HG02970 (cell line): ENCODE results near the gene LMAN2L.

Experiments
- ATAC-seq: cut with Tn5 transposase; IDR thresholded peaks from one replicate; pipeline ENCODE4 v1.9.1; 2021; ENCODE audit warnings: mild to moderate bottlenecking, moderate library complexity, moderate number of reproducible peaks; ENCODE audit not compliant: unreplicated experiment, low FRiP score

LMAN2L gene, protein sequence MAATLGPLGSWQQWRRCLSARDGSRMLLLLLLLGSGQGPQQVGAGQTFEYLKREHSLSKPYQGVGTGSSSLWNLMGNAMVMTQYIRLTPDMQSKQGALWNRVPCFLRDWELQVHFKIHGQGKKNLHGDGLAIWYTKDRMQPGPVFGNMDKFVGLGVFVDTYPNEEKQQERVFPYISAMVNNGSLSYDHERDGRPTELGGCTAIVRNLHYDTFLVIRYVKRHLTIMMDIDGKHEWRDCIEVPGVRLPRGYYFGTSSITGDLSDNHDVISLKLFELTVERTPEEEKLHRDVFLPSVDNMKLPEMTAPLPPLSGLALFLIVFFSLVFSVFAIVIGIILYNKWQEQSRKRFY

DNA sequence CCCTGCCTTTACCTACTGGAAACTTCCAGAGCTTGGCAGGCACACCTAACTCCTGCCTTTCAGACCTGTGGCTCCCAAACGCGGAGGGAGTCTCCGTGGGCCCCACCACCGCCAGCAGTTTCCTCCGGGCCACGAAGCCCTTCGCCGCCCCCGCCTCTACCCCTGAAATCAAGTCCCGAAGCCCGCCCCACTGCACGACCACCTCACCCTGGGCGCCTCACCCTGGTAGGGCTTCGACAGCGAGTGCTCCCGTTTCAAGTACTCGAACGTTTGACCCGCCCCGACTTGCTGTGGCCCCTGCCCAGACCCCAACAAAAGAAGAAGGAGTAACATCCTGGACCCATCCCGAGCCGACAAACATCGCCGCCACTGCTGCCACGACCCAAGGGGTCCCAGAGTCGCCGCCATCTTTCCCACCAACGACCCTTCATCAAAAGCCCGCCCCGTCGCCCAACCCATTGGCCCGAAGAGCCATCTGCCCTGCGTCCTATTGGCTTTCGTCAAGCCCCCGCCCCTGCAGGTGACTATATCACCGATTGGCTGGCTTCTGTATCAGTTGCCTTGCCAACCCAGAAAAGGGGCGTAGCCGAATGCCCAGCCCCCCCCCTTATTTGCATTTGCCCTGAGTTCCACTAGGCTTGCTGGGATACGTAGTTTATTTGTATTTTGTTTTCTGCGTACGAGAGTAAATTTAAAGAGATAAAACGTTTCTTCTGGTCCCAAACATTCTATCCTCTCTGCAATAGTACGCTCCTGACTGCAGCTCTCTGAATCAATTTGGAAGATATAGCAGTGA lies at the start of gene LMAN2L:
Gene LMAN2L (minus strand): TSS at position 432 of the 796 bp plus-strand sequence. CDS start 24 bp downstream, at position 408.
- ATAC-seq = peak; percentile 97

DNA sequence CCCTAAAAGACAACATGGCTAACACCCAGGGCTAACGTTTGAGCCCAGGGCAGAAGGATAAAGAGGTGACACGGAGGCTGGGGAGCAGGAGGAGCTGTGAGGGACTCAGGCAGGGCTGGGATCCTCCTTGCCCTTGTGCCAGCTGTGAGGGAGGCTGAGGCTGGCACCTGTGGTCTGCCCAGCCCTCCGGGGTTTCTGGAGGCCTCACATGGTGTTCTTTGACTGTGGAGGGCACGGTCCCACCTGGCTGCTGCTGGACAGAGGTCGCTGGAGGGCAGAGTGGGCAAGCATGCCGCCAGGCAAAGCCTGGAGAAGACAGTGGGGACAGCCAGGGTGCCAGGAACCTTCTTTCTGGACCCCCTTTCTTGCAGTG lies 49.4 kb upstream of the LMAN2L start:
- ATAC-seq = no peak

DNA sequence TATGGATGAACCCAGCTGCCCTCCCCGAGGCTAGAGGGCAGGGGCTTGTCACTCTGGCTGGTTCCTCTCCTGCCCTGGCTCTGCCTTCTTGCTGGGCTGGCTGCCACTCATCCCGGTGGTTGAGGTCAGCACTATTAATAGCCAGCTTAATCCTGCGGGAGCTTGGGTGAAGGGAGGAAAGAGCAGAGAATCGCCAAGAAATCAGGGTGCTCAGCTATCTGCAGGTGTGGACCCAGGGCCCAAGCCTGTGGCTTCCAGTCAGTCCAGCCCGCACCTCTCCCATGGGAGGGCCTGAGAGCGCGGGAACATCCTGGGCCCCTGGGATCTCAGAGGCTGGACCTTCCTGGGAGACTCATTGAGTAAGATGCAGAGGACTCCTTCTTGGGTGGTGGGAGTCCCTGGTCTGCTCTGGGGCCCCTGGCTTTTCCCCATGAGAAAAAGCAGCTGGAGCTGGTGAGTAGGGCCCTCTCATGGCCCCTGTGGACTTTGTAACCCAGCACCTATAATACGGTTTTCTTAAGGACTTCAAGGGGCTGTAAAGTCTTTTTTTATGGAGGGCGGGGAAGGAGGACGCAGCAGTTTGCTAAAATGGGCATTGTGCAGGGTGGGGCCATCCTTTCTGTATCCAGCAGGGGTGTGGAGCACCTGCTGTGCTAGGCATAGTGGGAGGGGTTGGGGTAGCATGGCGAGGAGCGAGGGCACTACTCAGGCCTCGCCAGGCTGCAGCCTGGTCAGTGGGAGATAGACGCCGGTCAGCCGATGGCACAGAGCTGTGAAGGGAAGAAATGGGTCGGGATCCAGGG lies 48.8 kb upstream of the LMAN2L start:
- ATAC-seq = no peak

DNA sequence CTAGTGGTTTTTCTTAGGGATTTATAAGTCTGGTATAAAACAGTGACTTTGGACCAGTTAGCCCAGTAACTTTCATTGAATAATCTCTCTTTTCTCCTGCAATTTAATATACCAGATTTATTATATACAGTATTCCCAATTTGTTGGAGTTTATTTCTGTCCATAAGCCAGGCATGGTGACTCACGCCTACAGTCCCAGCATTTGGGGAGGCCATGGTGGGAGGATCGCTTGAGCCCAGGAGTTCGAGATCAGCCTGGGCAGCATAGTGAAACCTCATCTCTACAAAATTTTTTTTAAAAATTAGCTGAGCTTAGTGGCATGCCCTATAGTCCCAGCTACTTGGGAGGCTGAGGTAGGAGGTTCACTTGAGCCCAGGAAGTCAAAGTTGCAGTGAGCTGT lies 47.5 kb upstream of the LMAN2L start:
- no peak for ATAC-seq

DNA sequence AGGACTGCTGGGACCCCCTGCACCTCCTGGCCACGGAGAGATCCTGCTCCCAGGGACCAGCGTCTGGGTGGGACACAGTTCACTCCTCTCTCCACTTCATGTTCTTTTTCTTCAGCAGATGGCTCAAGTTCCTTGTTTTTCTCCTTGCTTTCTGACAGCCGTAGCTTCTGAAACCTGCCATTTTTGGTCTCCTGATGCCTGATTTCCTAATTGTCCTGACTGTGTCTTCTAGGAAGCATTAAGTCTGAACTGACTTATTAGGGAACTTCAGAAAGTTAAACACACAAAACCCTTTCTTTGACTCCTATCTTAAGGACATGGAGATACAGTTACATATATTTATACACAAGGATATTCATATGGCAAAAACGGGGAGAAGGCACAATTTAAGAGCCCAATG lies 43.5 kb upstream of the LMAN2L start:
- no peak for ATAC-seq

DNA sequence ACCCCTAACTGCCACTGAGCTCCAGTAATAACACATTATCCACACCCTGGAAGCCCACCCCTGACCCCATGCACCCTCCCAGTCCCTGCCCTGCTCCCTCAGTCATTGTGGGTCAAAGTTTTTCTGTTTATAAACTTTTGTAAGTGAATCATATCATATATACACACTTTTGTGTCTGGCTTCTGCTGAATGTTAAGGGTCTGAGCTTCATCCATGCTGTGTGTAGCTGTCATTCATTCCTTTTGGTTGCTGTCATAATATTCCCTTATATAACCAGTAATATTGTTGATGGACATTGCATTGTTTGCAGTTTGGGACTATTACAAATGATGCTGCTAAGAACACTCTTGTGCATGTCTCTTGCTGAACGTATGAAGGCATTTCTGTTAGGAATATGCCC lies 35.3 kb upstream of the LMAN2L start:
- no peak for ATAC-seq

DNA sequence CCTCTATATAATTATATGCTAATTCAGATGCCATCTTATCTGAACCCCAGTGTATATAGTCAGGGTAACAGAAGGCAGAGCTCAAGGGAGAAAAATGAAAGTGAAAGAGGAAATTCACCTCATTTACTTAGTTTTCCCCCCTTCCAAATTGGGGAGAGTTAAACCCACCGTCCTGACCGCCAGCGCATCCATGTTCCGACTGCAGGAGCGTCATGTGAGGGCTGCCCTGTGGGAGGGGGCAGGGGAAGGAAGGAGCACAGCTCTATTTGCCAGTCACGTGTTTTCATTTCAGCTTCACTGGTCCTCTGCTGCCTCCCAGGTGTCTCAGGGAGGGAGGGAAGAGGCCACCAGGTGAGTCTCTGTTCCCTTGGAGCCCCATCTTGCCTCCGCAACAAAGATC lies 34.1 kb upstream of the LMAN2L start:
- no peak for ATAC-seq

DNA sequence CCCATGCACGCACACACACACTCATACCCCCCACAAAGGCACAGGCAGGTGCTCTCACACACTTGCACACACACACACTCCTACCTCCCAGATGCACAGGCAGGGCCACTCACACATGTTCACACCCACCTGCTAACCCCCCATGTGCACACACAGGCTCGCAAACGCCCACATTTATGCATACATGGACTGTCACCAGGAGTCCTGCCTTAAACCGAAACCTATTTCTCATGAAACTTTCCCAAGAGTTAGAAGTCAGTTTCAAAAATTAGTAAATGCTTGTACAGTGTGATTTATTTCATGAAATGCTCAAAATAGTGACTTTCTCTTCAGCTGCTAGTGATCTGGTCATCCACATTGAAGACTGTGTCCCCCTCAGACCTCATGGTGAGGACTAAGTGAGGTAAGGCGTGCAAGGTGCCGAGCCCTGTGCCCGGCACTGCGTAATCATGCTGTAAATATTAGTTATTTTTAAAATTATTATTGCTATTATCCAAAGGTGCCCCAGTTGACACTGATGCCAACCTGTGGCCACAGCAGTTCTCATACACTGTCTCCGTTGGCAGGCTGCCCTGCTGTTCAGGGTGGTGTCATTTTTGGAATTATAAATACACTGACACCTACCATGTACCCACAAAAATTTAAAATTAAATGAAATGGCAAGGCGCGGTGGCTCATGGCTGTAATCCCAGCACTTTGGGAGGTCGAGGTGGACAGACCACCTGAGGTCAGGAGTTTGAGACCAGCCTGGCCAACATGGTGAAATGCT lies 33.2 kb upstream of the LMAN2L start:
- ATAC-seq = no peak

DNA sequence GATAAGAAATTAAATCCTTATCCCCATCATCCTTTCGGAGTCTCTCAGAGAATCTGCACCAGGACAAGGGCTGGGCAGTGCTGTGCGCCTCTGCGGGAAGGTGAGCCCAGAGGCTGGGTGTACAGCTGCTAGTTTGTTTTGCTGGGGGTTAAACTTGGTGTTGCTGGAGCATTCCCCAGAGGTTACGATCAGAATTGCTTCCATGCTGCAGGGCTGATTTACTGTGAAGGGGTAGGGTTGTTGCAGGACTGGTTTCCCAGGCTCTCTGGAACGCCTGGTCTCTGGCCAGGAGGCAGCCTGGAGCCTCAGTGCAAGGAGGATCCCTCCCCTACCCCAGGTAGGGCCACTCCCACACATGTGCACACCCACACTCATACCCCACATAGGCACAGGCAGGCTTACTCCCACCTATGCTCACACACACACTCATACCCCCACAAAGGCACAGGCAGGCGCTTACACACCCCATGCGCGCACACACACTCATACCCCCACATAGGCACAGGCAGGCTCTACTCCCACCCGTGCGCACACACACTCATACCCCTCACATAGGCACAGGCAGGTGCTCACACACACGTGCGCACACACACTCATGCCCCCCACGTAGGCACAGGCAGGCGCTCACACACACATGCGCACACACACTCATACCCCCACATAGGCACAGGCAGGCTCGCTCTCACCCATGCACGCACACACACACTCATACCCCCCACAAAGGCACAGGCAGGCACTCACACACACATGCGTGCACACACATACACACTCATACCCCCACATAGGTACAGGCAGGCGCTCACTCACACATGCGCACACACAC lies 32.1 kb upstream of the LMAN2L start:
- ATAC-seq = no peak

DNA sequence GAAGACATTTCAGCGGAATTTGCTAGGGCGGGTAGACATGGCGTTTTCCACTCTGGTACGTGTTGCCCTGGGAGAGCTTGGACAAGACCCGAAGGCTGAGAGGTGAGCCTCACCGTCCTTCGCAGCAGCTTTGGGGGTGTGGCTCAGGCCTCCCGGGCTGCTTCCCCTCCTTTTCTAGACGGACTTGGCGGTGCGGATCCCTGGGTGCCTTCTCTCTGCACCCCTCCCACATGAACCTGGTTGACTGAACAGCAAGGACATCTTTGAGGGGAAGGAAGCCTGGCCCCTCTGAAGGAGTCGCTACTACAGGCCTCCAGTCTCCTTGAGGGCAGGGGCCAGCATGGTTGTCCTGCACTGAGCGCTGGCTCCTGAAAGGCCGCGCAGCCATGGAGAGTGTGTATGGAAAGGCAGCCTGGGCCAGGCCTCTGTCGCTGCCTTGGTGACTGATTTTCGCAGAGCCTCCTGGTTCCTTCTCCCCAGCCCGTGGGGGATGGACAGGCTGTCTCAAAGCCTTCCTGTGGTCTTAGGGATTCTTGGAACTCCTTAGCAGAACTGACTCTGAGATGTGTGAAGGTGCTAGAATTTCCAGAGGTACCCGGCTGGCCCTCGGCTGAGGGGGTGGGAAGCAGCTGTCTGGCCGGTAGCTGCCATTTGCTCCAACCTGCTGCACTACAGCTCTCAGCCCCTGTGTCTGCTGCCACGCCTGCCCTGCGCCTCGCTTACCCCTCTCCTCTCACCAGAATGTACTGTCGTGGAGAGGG lies 30.8 kb upstream of the LMAN2L start:
- ATAC-seq = no peak

DNA sequence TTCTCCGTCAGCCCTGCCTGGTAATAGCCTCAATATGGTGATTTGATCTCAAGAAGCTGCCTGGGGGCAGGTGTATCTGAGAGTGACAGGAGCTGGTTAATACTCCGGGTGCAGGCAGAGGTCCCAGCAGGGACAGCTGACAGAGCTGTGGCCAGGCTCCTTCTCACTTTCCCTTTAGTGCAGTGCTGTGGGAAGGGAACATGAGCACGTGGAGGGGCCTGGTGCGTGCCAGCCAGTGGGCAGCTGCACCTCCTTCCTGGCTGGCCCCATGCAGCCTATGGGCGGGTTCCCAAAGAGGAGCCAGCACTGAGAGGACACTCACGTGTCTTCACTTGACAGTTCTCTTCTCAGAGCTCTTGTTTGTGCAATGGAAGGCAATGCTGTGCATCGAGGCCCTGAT lies 29.9 kb upstream of the LMAN2L start:
- no peak for ATAC-seq

DNA sequence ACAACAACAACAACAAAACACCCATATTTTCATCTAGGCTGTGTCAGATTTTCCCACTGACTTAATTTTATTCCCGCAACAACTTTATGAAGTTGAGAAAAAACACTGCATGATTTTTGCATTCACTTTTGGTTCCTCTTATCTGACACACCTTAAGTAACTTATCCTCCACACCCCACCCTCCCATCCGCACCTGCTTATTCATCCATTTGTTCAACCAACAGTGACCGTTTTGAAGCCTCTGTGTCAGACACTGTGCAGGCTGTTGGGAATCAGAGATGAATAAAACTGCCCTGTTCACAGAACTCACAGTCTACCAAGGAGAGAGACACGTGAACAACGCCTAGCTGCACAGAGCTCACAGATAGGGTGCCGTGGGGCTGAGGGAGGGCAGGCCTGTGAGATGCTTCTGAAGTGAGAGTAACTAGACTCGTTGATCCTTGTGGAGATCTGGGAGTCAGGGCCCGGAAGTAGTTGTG lies 28.3 kb upstream of the LMAN2L start:
- no peak for ATAC-seq

DNA sequence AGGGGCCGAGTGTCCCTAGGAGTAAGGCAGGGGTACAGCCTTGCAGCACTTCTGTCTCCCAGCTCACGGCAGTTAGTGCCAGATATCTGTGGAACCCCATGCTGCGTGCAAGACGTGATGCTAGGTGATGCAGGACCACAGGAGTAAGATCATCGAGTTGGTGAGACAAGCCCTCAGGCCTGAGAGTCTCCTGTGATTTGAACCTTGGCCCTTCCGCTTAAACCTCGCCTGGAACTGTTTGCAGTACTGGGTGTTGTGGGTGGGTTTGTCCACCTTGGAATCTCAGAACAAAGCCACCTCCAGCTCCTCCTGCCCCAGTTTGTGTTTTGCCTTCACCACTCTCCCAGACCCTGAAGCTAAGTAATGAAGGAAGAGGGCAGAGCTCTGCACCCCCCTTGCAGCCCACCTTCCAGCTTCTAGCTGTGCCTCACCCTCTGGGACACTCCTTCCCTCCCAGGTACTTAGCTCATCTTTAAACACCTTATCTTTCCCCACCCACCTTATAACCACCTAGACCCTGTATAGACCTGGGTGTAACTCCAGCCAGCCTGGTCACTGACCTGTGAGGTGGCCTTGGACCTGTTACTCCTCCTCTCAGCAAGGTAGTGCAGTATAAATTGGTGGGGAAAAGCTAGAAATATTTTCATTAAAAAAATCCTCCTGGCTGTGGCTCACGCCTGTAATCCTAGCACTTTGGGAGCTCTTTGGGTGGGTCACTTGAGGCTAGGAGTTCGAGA lies 27.4 kb upstream of the LMAN2L start:
- no peak for ATAC-seq

DNA sequence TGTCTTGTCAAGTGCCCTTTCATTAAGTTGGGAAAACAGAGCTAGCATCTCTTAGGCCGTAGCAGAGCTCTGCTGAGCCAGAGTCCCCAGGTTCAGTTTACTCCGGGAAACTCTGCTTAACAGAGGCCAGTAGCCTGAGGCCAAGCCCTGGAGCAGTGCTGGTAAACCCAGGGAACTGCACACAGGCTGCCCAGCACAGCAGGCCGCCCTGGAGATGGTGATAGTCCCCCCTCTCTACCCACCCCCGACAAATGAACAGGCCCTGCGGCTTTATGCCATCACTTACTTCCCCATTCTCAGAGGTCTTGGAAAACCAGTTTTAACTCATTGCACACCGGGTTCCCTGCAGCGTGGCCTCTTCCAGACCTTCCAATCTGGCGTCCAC lies 24.4 kb upstream of the LMAN2L start:
- no peak for ATAC-seq

DNA sequence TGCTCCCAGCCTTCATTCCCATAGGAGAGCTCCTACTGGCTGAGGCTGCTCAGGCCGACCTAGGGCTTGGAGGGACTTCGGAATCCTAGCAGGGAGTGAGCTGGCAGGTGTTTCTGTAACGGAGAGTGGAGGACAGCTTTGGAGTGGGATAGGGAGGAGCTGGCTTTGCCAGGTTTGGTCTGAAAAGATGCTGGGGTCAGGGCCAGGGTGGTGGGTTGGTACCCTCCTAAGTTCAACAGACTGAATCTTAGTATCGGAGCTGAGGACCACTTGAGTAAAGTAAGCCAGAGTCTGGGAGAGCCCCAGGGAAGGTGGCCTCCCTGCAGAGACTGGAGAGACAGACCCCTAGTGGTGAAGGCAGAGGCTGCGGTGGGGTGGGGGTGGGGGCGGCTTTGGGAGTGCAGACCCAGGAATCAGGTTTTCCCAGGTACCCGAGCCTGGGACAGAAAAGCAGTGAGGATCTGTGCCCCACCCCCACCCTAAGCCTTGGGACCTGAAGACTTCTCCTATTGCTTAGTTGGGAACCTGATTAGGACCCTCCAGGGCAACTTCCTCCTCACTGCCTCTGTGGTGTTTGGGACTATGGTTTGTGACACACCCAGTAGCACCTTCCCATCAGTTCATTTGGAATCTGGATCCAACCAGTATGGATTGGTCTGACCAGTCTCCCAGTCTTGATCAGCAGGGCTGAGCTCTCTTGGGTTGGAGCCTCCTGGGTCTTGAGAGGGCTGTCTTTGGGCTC lies 23.8 kb upstream of the LMAN2L start:
- ATAC-seq = no peak

DNA sequence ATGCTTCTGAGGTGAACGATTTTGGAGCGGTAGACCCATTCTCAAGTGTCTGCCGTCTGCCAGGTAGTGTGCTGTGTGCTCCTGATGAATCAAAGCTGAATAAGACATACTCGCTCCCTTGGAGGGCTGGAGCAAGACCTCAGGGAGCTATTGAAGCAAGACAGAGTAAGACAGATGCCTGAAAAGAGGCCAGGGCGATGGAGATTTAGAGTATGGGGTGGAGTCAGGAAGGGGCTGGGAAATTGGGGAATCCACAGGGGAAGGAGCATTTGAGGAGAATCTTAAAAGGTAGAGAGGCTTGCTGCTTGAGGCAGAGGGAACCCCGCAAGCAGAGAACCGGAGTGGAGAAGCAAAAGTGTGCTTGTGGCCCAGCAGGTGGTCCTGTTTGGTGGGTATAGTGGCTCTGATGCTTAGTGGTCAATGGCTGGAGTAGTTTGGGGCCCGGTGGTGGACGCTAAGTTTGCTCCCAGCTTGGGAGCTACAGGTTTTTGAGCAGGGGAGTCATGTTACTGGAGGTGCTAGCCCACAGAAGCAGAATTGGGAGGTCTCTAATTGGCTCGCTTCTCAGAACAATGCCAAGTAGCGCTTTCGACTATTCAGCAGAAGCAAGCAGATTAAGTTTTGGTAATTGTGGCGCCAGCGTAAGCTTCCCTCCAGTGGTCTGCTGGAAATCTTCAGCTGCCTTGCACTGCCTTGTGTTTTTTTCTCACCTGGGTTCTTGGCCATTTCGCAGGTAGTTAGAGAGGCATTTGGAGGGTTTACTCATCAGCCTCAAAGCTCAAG lies 22.9 kb upstream of the LMAN2L start:
- no peak for ATAC-seq
